ENCODE data around the gene NOL3.

The NOL3 gene

GRCh38 chr16:67190448-67191399, 20.4 kb downstream of the NOL3 start:
- no peak for DNase-seq

DNA sequence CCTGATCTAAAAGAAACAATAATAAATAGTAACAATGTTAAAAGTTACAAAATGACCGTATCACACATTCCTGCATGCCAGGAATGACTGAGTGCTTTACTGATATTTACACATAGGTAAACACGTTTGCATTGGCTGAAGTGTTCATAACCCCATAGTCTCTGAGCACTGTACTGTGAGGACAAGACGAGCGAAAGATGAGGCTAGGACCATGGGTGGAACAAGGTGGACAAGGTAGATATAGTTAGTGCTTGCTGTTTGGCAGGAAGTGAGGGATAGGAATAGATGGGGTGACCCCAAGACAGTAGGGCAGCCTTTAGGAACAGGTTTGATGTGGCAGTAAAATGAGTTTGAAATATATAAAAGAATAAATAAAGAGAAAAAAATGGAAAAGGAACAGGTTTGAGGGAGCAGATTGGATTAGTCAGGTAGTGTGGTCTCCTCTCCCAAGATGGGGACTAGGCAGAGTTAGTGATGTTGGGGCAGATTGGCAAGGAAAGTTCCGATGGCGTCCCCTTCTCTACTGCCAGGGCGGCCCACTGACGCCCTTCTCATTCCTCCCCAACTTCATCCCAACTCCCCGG, 21.2 kb downstream of the NOL3 start:
- no peak for DNase-seq

DNA sequence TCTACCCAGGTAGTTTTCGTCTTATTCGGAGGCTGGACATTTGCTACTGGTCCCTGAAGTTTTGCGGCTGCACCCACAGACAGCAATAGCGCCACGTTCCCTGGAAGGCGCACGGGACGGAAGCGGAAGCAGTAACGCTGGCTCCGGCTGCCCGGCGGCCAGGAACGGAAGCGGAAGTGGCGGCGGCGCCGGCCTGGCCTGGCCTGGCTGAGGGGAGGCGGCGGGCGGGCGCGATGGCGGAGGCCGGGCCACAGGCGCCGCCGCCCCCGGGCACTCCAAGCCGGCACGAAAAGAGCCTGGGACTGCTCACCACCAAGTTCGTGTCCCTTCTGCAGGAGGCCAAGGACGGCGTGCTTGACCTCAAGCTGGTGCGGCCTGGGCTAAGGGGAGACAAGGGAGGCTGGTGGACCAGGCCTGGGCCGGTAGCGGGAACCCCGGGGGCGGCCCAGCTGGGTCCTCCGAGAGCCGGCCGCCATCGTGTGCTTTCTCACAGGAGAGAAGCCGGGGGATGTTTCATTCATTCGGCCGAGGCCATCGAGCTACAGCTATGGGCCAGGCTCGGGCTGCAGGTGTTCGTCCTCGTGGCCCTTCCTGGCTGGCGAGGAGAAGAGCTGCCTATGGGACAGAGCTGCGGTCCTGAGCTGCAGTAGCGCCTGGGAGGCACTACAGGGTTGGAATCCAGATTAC, 21.8 kb downstream of the NOL3 start, which contains the start of gene E2F4:
TSS of gene E2F4 (plus strand) at position 161 of the 687 bp plus-strand sequence. CDS start at position 234, 73 bp downstream.
- peak; percentile 82 for DNase-seq

DNA sequence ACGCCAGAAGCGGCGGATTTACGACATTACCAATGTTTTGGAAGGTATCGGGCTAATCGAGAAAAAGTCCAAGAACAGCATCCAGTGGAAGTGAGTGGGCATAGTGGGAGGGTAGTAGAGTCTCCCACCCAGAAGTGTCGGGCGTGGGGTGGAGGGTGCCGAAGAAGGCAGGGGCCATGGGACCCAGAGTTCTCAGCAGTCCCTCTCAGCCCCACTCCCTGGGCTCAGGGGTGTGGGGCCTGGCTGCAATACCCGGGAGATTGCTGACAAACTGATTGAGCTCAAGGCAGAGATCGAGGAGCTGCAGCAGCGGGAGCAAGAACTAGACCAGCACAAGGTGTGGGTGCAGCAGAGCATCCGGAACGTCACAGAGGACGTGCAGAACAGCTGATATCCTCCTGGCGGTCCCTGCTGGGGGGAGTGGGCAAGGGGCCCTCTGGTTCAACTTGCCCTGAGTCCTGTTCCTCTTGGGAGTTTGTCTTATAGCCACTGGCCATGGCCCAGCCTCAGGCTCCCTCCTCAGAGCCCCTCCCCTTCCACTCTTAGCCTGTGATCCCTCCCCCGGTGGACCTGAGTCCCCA, 22.5 kb downstream of the NOL3 start:
- DNase-seq: no peak

DNA sequence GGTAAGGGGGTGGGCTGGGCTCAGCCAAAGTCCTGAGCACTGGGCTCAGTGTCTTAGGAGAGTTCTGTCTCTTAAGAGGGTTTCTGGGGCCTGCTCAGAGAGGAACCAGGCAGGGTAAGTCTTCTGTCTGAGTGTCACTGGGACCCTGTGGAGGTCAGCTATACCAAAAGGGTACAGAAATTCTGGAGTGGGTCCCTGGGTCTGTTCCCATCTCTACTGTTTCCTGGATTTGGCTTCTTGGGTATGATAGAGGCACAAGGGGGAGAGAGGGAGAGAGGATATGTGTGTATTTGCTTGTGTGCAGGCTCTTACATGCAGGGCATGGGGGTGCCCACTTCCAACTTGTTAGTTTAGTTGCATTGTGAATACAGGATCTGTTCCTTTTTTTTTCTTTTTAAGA, 23.2 kb downstream of the NOL3 start:
- DNase-seq: no peak

GRCh38 chr16:67194260-67194659, 23.9 kb downstream of the NOL3 start:
- no peak for DNase-seq

GRCh38 chr16:67195676-67196075, 25.3 kb downstream of the NOL3 start:
- DNase-seq: no peak

DNA sequence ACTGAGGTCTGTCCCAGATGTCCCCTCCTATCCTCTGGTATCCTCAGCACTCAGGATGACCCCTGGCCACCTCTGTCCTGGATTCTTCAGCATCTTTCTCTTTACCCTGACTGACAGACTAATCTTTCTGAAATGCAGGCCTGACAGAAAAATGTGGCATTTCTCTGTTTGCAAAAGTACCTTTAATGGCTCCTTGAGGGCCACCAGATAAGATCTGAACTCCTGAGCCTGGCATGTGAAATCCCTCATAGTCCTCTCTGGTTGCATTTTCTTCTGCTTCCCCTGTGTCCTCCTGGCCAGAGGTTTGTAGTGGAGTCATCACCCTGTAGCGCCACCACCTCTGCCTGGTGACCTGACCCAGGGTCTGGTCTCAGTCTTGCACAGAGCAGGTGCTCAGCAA, 26.5 kb downstream of the NOL3 start:
- no peak for DNase-seq

DNA sequence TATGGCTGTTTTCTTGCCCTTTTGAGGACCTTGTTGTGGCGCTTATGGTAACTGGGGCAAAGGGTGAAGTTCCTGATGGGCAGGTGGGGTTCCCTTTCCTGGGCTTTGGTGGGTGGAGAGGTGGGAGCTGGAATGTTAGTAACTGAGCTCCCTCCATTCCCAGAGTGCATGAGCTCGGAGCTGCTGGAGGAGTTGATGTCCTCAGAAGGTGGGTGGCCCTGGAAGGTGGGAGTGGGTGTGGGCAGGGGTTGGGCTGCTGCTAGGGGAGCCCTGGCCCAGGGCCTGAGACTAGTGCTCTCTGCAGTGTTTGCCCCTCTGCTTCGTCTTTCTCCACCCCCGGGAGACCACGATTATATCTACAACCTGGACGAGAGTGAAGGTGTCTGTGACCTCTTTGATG, 27.4 kb downstream of the NOL3 start:
- DNase-seq: no peak

GRCh38 chr16:67198238-67198734, 27.9 kb downstream of the NOL3 start:
- DNase-seq: no peak

DNA sequence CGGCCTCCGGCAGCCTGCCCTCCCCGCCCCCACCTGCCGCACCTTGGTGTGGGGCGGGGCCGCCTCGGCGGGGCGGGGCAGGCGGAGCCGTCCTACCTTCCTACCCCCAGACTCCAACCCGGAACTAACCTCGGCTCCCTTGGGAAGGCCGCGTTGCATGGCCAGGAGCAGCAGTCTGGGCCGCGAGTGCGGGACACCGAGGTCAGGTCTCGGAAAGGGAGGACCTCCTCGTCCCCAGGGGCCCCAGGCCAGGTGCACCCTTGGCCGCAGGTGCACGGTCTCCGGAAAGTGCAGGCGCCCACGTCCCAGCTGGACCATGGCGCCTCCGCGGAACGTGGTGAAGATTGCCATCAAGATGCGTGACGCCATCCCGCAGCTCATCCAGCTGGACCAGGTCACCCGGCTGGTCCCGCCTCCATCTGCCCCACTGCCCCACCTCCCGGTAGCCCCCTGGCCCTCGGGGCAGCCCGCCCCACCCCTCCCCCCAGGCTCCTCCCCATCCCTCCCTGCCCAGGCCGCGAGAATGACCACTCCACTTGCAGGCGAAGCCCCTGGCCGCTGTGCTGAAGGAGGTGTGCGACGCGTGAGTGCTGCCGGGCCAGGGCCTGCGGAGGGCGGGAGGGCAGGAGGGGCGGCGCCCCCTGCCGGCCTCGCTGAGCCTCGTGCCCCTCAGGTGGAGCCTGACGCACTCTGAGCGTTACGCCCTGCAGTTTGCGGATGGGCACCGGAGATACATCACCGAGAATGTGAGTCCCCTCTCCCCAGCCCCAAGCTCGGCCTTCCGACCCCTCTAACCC, 28.9 kb downstream of the NOL3 start, which contains the start of gene ELMO3:
TSS of gene ELMO3 (plus strand) at position 121 of the 797 bp plus-strand sequence. CDS start at position 317, 196 bp downstream.
- DNase-seq: no peak

DNA sequence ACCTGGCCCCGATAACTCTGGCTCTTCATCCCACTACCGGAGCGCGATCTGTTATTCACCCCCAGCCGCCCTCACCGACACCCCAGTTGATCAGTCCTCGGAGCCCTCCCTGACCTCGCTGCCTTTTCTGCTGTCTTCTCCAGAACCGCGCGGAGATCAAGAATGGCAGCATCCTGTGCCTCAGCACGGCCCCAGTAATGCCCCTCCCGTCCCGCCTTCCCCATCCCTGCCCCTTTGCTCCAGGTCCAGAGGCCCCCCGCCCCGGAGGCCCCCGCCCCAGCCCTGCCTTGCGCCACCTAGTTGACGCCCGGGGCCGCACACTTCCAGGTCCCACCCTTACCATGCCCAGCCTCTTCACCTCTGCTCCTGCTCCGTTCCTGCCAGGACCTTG, 29.5 kb downstream of the NOL3 start:
- DNase-seq: no peak

GRCh38 chr16:67200491-67200890, 30.2 kb downstream of the NOL3 start:
- DNase-seq: no peak

DNA sequence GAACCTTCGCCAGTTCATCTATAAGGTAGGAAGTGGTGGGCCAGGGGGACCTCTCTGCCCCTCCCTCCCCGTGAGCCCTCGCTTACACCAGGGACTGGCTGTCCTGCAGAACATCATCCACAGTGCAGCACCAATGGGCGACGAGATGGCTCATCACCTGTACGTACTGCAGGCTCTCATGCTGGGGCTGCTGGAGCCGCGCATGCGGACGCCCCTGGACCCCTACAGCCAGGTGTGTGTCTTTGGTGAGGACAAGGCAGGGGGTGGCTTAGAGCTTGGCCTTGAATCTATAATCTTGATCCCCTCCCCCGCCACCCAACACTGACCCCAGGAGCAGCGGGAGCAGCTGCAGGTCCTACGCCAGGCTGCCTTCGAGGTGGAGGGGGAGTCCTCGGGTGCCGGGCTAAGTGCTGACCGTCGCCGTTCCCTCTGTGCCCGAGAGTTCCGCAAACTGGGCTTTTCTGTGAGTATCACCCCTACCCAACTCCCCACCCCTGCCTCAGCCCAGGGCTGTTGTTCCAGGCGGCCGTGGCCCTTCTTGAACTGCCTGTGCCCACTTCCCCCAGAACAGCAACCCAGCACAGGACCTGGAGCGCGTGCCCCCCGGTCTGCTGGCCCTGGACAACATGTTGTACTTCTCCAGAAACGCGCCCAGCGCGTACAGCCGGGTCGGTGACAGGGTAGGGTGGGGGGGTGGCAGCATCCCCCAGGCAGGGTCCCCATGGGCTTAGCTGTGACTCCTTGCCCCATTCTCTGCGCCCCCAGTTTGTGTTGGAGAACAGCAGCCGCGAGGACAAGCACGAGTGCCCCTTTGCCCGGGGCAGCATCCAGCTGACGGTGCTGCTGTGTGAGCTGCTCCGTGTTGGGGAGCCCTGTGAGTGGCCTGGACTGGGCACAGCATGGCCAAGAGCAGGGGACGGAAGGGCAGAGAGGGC, 31.3 kb downstream of the NOL3 start:
- no peak for DNase-seq

DNA sequence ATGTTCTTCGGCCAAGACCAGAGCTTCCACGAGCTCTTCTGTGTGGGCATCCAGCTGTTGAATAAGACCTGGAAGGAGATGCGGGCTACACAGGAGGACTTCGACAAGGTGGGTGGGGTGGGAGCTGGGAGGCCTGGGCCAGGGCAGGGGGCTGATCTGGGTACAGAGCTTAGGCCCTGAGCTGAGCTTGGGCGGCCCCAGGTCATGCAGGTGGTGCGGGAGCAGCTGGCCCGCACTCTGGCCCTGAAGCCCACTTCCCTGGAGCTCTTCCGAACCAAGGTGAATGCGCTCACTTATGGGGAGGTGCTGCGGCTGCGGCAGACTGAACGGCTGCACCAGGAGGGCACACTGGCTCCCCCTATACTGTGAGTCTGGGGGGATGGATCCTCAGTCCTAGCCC, 32.1 kb downstream of the NOL3 start:
- no peak for DNase-seq

GRCh38 chr16:67202956-67203493, 32.7 kb downstream of the NOL3 start:
- no peak for DNase-seq

DNA sequence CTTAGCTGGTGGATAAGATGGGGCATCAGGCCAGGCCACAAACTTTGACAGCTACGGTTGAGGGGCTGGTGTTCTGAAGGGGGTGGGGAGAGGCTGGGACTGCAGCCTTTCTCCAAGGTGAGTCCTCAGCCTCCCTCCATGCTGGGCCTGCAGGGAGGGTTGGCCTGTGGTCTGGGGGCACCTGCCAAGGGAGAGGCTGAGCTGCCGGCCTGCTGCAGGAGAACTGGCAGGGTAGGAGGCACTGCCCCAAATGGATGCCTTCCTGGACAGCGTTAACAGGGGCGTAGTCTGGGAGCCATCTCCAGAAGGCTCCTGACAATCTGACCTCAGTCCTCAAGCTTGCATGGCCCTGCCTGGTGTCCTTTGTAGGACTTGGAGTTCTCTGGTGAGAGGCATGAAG, 33.7 kb downstream of the NOL3 start:
- no peak for DNase-seq

GRCh38 chr16:67206129-67206837, 35.9 kb downstream of the NOL3 start:
- DNase-seq: no peak

DNA sequence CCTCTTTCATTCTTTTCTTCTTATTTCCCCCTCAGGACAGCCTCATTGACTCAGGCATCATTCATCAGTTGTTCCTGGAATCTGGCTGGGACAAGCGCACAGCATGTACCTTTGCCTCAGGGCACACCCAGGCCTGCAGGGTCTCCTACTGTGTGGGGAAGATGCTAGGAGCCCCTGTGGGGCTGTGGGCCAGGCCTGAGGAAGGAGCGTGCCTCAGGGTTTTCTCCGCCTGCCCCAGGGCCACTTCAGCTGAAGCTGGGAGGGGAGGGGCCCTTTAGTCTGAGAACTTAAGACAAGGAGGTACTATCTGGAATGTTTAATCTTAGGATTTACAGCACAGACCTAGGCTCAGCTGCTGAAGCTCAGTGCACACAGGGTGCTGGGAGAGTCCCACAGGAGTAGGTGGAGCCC, 36.5 kb downstream of the NOL3 start:
- no peak for DNase-seq

Measured in activated CD8-positive, alpha-beta memory T cell treated with anti-CD3 and anti-CD28 coated beads, Interleukin-2, amount 50 U/mL, for 4 hours (primary cell).